Measurements from ENCODE around the gene C19orf18.
"Not testable (repeated sequence)": the region's sequence is repeated elsewhere in the genome, so short reads cannot be mapped to it uniquely, and the experiment has no call there.

The C19orf18 gene

GRCh38 chr19:57949296-57949695, 25.0 kb downstream of the C19orf18 start:
- H3K27me3 ChIP-seq (ENCODE audit: control insufficient read depth in 1 of 2, insufficient read depth in 2 of 2, low read length in 2 of 2) = no peaks in the 10 kb centered on the region
- H3K9me3 ChIP-seq (ENCODE audit: control insufficient read depth in 2 of 2, low read length in 2 of 2) = peaks cover 12 to 21% of the 10 kb centered on the region in 2 donors
- H3K36me3 ChIP-seq (ENCODE audit: control insufficient read depth in 2 of 2, insufficient read depth in 2 of 2, low read length in 2 of 2) = no peaks in the 10 kb centered on the region
- H3K4me1 ChIP-seq (ENCODE audit: control insufficient read depth, insufficient read depth, low read length) = peaks cover 12% of the 10 kb centered on the region
- no peak overlapping the region for H3K27ac ChIP-seq (ENCODE audit: low read length)
- no peak overlapping the region for H3K9ac ChIP-seq (ENCODE audit: low read length in 2 of 2)
- H3K4me3 ChIP-seq (ENCODE audit: low read length in 2 of 2) = no peak overlapping the region

- H3K4me1 ChIP-seq (ENCODE audit: control insufficient read depth, insufficient read depth, low read length) = peaks cover 12% of the 10 kb centered on the region
- peaks cover 13 to 16% of the 10 kb centered on the region in 2 donors for H3K36me3 ChIP-seq (ENCODE audit: control insufficient read depth in 2 of 2, insufficient read depth in 2 of 2, low read length in 2 of 2)
- H3K27ac ChIP-seq (ENCODE audit: low read length) = peak within 1 kb of the TSS; percentile 77
- H3K9me3 ChIP-seq (ENCODE audit: control insufficient read depth in 2 of 2, low read length in 2 of 2) = peaks cover 28 to 31% of the 10 kb centered on the region in 2 donors
- no peaks in the 10 kb centered on the region for H3K27me3 ChIP-seq (ENCODE audit: control insufficient read depth in 1 of 2, insufficient read depth in 2 of 2, low read length in 2 of 2)
- H3K4me3 ChIP-seq (ENCODE audit: low read length in 2 of 2) = peak within 1 kb of the TSS; percentile 80 to 94
- peak within 1 kb of the TSS; percentile 84 to 87 for H3K9ac ChIP-seq (ENCODE audit: low read length in 2 of 2)
Observed at GRCh38 chr19:57947419-57948134, 26.8 kb downstream of the C19orf18 start, which contains the start of gene ZNF256. TSS of gene ZNF256 (minus strand) at chr19:57947706. CDS start at chr19:57947474, 232 bp downstream.

- Histone ChIP-seq H3K4me3 (ENCODE audit: low read length in 2 of 2) (peak overlapping the region; percentile 80 to 94), H3K4me1 (ENCODE audit: control insufficient read depth, insufficient read depth, low read length) (peaks cover 12% of the 10 kb centered on the region), H3K27me3 (ENCODE audit: control insufficient read depth in 1 of 2, insufficient read depth in 2 of 2, low read length in 2 of 2) (no peaks in the 10 kb centered on the region), H3K9ac (ENCODE audit: low read length in 2 of 2) (peak overlapping the region; percentile 84 to 87), H3K36me3 (ENCODE audit: control insufficient read depth in 2 of 2, insufficient read depth in 2 of 2, low read length in 2 of 2) (peaks cover 18 to 22% of the 10 kb centered on the region in 2 donors), H3K9me3 (ENCODE audit: control insufficient read depth in 2 of 2, low read length in 2 of 2) (peaks cover 33 to 36% of the 10 kb centered on the region in 2 donors), H3K27ac (ENCODE audit: low read length) (peak overlapping the region; percentile 77)
Observed at GRCh38 chr19:57947088-57947418, 27.3 kb downstream of the C19orf18 start.

- Histone ChIP-seq H3K36me3 (ENCODE audit: control insufficient read depth in 2 of 2, insufficient read depth in 2 of 2, low read length in 2 of 2) (peaks cover 25 to 29% of the 10 kb centered on the region in 2 donors), H3K27me3 (ENCODE audit: control insufficient read depth in 1 of 2, insufficient read depth in 2 of 2, low read length in 2 of 2) (no peaks in the 10 kb centered on the region), H3K27ac (ENCODE audit: low read length) (peak overlapping the region; percentile 77), H3K4me3 (ENCODE audit: low read length in 2 of 2) (peak overlapping the region; percentile 80 to 94), H3K9ac (ENCODE audit: low read length in 2 of 2) (no peak overlapping the region), H3K9me3 (ENCODE audit: control insufficient read depth in 2 of 2, low read length in 2 of 2) (peaks cover 36 to 43% of the 10 kb centered on the region in 2 donors), H3K4me1 (ENCODE audit: control insufficient read depth, insufficient read depth, low read length) (peaks cover 12% of the 10 kb centered on the region)
Observed at GRCh38 chr19:57946316-57946715, 28.0 kb downstream of the C19orf18 start.

GRCh38 chr19:57941593-57941992, 32.7 kb downstream of the C19orf18 start:
- Histone ChIP-seq H3K4me3 (ENCODE audit: low read length in 2 of 2) (no peak overlapping the region), H3K27me3 (ENCODE audit: control insufficient read depth in 1 of 2, insufficient read depth in 2 of 2, low read length in 2 of 2) (no peaks in the 10 kb centered on the region), H3K27ac (ENCODE audit: low read length) (no peak overlapping the region), H3K9me3 (ENCODE audit: control insufficient read depth in 2 of 2, low read length in 2 of 2) (peaks cover 43% of the 10 kb centered on the region in 2 donors), H3K36me3 (ENCODE audit: control insufficient read depth in 2 of 2, insufficient read depth in 2 of 2, low read length in 2 of 2) (peaks cover 31 to 36% of the 10 kb centered on the region in 2 donors), H3K9ac (ENCODE audit: low read length in 2 of 2) (no peak overlapping the region), H3K4me1 (ENCODE audit: control insufficient read depth, insufficient read depth, low read length) (peaks cover 7% of the 10 kb centered on the region)

GRCh38 chr19:57935731-57936130, 38.6 kb downstream of the C19orf18 start:
- Histone ChIP-seq H3K27me3 (ENCODE audit: control insufficient read depth in 1 of 2, insufficient read depth in 2 of 2, low read length in 2 of 2) (no peaks in the 10 kb centered on the region), H3K27ac (ENCODE audit: low read length) (no peak overlapping the region), H3K9ac (ENCODE audit: low read length in 2 of 2) (no peak overlapping the region), H3K4me1 (ENCODE audit: control insufficient read depth, insufficient read depth, low read length) (peaks cover 11% of the 10 kb centered on the region), H3K9me3 (ENCODE audit: control insufficient read depth in 2 of 2, low read length in 2 of 2) (peaks cover 4 to 7% of the 10 kb centered on the region in 2 donors), H3K4me3 (ENCODE audit: low read length in 2 of 2) (no peak overlapping the region), H3K36me3 (ENCODE audit: control insufficient read depth in 2 of 2, insufficient read depth in 2 of 2, low read length in 2 of 2) (peaks cover 4 to 11% of the 10 kb centered on the region in 2 donors)

- peak within 1 kb of the TSS; percentile 79 to 93 for H3K4me3 ChIP-seq (ENCODE audit: low read length in 2 of 2)
- H3K9ac ChIP-seq (ENCODE audit: low read length in 2 of 2) = peak within 1 kb of the TSS; percentile 80
- H3K9me3 ChIP-seq (ENCODE audit: control insufficient read depth in 2 of 2, low read length in 2 of 2) = peaks cover 4 to 7% of the 10 kb centered on the region in 2 donors
- peak within 1 kb of the TSS; percentile 58 for H3K27ac ChIP-seq (ENCODE audit: low read length)
- H3K27me3 ChIP-seq (ENCODE audit: control insufficient read depth in 1 of 2, insufficient read depth in 2 of 2, low read length in 2 of 2) = no peaks in the 10 kb centered on the region
- peaks cover 11% of the 10 kb centered on the region for H3K4me1 ChIP-seq (ENCODE audit: control insufficient read depth, insufficient read depth, low read length)
- peaks cover 9 to 15% of the 10 kb centered on the region in 2 donors for H3K36me3 ChIP-seq (ENCODE audit: control insufficient read depth in 2 of 2, insufficient read depth in 2 of 2, low read length in 2 of 2)
Observed at GRCh38 chr19:57934820-57935665, 39.3 kb downstream of the C19orf18 start, which contains the start of gene ZNF418. TSS of gene ZNF418 (minus strand) at chr19:57935402. CDS start at chr19:57933822, 1,580 bp downstream.

GRCh38 chr19:57927587-57927986, 46.7 kb downstream of the C19orf18 start:
- Histone ChIP-seq H3K4me1 (ENCODE audit: control insufficient read depth, insufficient read depth, low read length) (no peaks in the 10 kb centered on the region), H3K9me3 (ENCODE audit: control insufficient read depth in 2 of 2, low read length in 2 of 2) (peaks cover 30 to 39% of the 10 kb centered on the region in 2 donors), H3K36me3 (ENCODE audit: control insufficient read depth in 2 of 2, insufficient read depth in 2 of 2, low read length in 2 of 2) (peaks cover 39 to 48% of the 10 kb centered on the region in 2 donors), H3K4me3 (ENCODE audit: low read length in 2 of 2) (peak overlapping the region in 1 of 2 donors; percentile 46), H3K9ac (ENCODE audit: low read length in 2 of 2) (no peak overlapping the region), H3K27me3 (ENCODE audit: control insufficient read depth in 1 of 2, insufficient read depth in 2 of 2, low read length in 2 of 2) (no peaks in the 10 kb centered on the region), H3K27ac (ENCODE audit: low read length) (no peak overlapping the region)

GRCh38 chr19:57916168-57916995, 58.0 kb downstream of the C19orf18 start, which contains the start of gene ZNF417:
TSS of gene ZNF417 (minus strand) at chr19:57916592. CDS start at chr19:57916411, 181 bp downstream.
- H3K27ac ChIP-seq (ENCODE audit: low read length) = peak within 1 kb of the TSS; percentile 58
- peaks cover 11% of the 10 kb centered on the region for H3K4me1 ChIP-seq (ENCODE audit: control insufficient read depth, insufficient read depth, low read length)
- H3K9me3 ChIP-seq (ENCODE audit: control insufficient read depth in 2 of 2, low read length in 2 of 2); H3K27me3 ChIP-seq (ENCODE audit: control insufficient read depth in 1 of 2, insufficient read depth in 2 of 2, low read length in 2 of 2): not testable (repeated sequence)
- H3K4me3 ChIP-seq (ENCODE audit: low read length in 2 of 2) = peak within 1 kb of the TSS; percentile 82 to 91
- peak within 1 kb of the TSS; percentile 81 to 89 for H3K9ac ChIP-seq (ENCODE audit: low read length in 2 of 2)
- peaks cover 11 to 16% of the 10 kb centered on the region in 2 donors for H3K36me3 ChIP-seq (ENCODE audit: control insufficient read depth in 2 of 2, insufficient read depth in 2 of 2, low read length in 2 of 2)

- Histone ChIP-seq H3K4me1 (ENCODE audit: control insufficient read depth, insufficient read depth, low read length) (peaks cover 11% of the 10 kb centered on the region), H3K9ac (ENCODE audit: low read length in 2 of 2) (no peak overlapping the region), H3K27ac (ENCODE audit: low read length) (no peak overlapping the region), H3K9me3 (ENCODE audit: control insufficient read depth in 2 of 2, low read length in 2 of 2) (peaks cover 0 to 8% of the 10 kb centered on the region in 2 donors), H3K27me3 (ENCODE audit: control insufficient read depth in 1 of 2, insufficient read depth in 2 of 2, low read length in 2 of 2) (no peaks in the 10 kb centered on the region), H3K4me3 (ENCODE audit: low read length in 2 of 2) (peak overlapping the region; percentile 8 to 17), H3K36me3 (ENCODE audit: control insufficient read depth in 2 of 2, insufficient read depth in 2 of 2, low read length in 2 of 2) (peaks cover 14 to 18% of the 10 kb centered on the region in 2 donors)
Observed at GRCh38 chr19:57914531-57914930, 59.8 kb downstream of the C19orf18 start.
